ENCODE measurements around the gene TMPRSS11E.
"Not testable (repeated sequence)": the region's sequence is repeated elsewhere in the genome, so short reads cannot be mapped to it uniquely, and the experiment has no call there.

Gene TMPRSS11E

DNA sequence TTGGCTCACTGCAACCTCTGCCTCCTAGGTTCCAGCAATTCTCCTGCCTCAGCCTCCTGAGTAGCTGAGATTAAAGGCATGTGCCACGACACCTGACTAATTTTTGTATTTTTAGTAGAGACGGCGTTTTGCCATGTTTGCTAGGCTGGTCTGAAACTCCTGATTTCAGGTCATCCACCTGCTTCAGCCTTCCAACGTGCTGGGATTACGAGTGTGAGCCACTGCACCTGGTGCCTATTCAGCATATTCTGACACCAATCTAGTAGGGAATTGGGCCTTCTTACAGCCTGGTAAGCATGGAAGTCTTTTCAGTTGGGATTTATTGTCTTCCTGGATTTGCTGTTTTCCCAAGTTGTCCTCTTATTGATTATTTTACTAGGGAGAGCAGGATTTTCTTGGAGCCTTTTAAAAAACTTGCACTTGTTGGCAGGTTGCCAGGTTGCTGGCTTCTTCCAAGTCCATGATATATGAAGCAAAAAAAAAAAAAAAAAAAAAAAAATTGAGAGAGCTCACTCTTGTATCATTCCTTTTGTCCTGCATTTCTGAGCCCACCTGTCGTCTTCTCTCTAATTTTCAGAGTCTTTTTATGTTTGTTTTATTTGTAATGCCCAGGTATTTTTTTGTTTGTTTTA, 43.7 kb downstream of the TMPRSS11E start:
- TF ChIP-seq, protein P1, sequence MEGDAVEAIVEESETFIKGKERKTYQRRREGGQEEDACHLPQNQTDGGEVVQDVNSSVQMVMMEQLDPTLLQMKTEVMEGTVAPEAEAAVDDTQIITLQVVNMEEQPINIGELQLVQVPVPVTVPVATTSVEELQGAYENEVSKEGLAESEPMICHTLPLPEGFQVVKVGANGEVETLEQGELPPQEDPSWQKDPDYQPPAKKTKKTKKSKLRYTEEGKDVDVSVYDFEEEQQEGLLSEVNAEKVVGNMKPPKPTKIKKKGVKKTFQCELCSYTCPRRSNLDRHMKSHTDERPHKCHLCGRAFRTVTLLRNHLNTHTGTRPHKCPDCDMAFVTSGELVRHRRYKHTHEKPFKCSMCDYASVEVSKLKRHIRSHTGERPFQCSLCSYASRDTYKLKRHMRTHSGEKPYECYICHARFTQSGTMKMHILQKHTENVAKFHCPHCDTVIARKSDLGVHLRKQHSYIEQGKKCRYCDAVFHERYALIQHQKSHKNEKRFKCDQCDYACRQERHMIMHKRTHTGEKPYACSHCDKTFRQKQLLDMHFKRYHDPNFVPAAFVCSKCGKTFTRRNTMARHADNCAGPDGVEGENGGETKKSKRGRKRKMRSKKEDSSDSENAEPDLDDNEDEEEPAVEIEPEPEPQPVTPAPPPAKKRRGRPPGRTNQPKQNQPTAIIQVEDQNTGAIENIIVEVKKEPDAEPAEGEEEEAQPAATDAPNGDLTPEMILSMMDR (IDR thresholded peaks at IDR 0.05; ENCODE audit: low read depth, low read length), result no peak
- no peak for DNase-seq (ENCODE audit: extremely low read depth, low read depth)

DNA sequence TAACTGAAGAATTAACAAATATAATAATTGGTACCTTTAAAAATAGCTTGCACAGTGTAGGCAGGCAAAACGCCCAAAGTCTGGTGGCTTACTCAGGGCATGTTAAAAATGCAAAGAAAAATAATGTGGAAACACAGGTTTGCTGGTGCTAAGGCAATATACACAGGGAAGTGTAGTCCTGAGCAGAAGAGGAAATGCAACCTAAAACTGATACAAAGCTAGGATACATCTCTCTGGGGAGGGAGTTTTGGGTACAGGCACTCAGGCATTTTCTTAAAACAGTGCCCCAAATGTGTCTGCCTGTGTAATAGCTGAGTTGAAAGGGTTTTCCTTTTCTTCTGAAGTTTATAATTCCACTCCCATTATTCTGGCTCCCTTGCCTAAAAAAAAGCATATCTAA, 47.4 kb downstream of the TMPRSS11E start:
- TF ChIP-seq, protein P1 (IDR thresholded peaks at IDR 0.05; ENCODE audit: low read depth, low read length), result no peak

DNA sequence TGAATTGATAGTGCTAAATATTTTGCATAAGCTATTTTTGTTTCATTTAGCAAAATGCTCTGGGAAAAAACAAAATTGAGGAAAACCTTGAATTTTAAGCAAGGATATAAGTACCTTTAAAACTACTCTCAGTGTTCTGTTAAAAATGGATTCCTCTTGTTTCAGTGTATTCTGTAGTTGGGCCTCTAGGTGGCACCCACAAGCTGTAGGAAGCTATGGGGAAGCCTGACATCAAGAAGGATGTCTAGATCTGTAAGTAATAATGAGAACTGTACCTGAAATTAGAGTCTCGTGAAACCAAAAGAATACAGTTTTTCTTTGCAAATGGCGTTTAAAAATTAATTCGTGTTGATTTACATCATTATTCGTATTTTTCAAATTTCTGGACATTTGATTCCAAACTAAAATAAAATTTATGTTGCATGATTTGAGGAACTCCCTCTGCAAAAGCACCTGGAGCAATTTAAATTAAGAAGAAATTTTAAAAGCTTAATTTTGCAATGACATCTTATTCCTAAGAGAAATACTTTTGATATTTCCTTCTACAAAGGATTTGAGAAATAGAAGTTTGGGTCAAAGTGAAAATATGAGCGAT, 51.2 kb downstream of the TMPRSS11E start:
- TF ChIP-seq, protein P1 (IDR thresholded peaks at IDR 0.05; ENCODE audit: low read depth, low read length), result peak; percentile 91
- DNase-seq (ENCODE audit: extremely low read depth, low read depth), result peak; percentile 24

More for the DNA sequence above, 47.4 kb downstream of the TMPRSS11E start:
- DNase-seq (ENCODE audit: extremely low read depth, low read depth), result no peak

DNA sequence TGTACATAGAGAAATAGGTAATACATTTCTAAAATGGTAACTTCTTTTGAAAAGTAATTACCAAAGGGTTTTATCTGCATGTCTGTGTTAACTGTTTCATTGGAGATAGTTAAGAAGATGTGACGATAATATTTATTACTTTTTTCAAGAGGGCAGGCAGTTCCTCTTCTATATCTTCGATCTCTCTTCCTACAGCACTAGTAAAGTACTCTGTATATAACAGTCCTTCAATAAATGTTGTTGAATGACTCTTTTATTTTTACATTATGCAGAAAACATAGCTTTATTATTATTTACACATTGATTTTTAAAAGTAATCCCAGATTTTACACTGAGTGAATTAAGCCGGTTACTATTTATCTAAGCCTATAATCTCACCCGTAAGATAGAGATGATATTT, 51.8 kb downstream of the TMPRSS11E start:
- TF ChIP-seq, protein P1 (IDR thresholded peaks at IDR 0.05; ENCODE audit: low read depth, low read length), result no peak
- no peak for DNase-seq (ENCODE audit: extremely low read depth, low read depth)

DNA sequence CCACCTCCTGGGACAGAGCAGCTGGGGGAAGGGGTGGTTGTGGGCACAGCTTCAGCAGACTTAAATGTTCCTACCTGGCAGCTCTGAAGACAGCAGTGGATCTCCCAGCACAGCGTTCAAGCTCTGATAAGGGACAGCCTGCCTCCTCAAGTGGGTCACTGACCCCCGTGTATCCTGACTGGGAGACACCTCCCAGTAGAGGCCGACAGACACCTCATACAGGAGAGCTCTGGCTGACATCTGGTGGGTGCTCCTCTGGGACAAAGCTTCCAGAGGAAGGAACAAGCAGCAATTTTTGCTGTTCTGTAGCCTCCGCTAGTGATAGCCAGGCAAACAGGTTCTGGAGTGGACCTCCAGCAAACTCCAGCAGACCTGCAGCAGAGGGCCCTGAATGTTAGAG, 56.2 kb downstream of the TMPRSS11E start:
- not testable (repeated sequence) for DNase-seq (ENCODE audit: extremely low read depth, low read depth)

DNA sequence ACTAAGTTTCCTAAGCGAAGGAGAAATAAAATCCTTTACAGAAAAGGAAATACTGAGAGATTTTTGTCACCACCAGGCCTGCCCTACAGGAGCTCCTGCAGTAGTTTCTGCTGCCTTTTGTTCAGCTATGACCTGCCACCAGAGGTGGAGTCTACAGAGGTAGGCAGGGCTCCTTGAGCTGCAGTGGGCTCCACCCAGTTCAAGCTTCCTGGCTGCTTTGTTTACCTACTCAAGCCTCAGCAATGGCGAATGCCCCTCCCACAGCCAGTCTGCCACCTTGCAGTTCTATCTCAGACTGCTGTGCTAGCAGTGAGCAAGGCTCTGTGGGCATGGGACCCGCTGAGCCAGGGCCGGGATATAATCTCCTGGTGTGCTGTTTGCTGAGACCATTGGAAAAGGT, 57.6 kb downstream of the TMPRSS11E start:
- DNase-seq (ENCODE audit: extremely low read depth, low read depth), result not testable (repeated sequence)

DNA sequence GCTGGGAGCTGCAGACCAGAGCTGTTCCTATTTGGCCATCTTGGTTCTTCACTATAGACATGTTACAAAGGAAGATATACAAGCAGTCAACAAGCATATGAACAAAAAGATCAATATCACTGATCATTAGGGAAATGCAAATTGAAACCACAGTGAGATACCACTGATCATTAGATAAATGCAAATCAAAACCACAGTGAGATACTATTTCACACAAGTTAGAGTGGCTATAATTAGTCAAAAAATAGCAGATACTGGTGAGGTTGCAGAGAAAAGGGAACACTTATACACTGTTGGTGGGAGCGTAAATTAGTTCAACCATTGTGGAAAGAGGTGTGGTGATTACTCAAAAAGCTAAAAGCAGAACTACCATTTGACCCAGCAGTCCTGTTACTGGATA, 58.2 kb downstream of the TMPRSS11E start:
- not testable (repeated sequence) for DNase-seq (ENCODE audit: extremely low read depth, low read depth)

DNA sequence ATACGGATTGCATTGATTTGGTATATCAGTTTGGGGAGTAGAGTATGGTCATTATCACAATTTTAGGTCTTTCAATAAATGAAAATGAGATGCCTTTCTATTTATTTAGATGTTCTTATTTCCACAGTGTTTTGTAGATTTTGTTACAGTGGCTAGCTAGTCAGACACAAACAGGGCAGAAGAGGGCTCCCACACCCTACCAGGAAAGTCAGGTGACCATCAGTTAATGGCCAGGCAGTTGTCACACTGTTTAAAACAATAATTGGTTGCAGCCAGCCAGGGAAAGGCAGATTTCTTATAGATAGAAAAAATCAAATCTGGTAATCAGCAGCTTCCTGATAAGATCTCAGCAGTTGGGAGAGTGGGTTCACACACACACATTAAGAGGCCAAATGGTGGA, 71.6 kb downstream of the TMPRSS11E start:
- TF ChIP-seq, protein P1 (IDR thresholded peaks at IDR 0.05; ENCODE audit: low read depth, low read length), result no peak
- no peak for DNase-seq (ENCODE audit: extremely low read depth, low read depth)

DNA sequence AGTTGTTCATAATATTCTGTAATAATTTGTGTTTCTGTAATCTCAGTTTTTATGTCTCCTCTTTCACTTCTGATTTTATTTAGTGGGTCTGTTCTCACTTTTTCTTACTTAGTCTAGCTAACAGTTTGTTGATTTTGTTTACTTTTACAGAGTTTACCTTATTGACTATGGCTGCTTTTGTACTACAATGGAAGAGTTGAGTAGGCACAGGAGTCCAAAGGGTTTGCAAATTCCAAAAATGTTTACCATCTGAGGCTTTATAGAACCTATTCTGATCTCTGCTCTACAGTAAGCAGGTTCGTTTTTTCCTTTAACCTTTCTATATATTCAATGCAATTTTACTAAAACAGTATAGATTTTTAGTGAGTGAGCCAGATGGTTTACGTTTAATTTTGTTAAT, 73.7 kb downstream of the TMPRSS11E start:
- TF ChIP-seq, protein P1 (IDR thresholded peaks at IDR 0.05; ENCODE audit: low read depth, low read length), result no peak
- DNase-seq (ENCODE audit: extremely low read depth, low read depth), result no peak

DNA sequence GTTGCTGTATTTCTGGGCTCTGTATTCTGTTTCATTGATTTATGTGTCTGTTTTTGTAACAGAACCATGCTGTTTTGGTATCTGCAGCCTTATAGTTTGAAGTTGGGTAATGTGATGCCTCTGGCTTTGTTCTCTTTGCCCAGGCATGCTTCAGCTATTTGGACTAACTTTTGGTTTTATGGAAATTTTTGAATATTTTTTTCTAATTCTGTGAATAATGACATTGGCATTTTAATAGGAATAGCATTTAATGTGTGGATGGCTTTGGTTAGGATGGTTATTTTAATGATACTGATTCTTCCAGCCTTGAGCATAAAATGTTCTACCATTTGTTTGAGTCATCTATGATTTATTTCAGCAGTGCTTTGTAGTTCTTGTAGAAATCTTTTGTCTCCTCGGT, 75.0 kb downstream of the TMPRSS11E start:
- not testable (repeated sequence) for DNase-seq (ENCODE audit: extremely low read depth, low read depth)

Measured in AG09319 (cell line).